Measurements from ENCODE around the gene HADHB.

DNA sequence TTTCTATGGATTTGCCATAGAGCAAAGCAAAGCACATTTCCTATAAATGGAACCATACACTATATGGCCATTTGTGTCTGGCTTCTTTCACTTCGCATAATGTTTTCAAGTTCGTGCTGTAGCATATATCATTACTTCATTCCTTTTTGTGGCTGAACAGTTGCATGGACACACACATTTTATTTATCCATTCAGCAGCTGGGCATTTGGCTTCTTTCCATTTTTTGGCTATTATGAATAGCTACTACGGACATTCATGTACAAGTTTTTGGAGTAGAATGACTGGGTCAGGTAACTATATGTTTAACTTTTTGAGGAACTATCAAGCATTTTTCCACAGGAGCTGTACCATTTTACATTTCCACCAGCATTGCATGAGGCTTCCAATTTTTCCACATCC is 90.5 kb downstream of the HADHB start:
- TF ChIP-seq, protein P1, sequence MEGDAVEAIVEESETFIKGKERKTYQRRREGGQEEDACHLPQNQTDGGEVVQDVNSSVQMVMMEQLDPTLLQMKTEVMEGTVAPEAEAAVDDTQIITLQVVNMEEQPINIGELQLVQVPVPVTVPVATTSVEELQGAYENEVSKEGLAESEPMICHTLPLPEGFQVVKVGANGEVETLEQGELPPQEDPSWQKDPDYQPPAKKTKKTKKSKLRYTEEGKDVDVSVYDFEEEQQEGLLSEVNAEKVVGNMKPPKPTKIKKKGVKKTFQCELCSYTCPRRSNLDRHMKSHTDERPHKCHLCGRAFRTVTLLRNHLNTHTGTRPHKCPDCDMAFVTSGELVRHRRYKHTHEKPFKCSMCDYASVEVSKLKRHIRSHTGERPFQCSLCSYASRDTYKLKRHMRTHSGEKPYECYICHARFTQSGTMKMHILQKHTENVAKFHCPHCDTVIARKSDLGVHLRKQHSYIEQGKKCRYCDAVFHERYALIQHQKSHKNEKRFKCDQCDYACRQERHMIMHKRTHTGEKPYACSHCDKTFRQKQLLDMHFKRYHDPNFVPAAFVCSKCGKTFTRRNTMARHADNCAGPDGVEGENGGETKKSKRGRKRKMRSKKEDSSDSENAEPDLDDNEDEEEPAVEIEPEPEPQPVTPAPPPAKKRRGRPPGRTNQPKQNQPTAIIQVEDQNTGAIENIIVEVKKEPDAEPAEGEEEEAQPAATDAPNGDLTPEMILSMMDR (conservative IDR thresholded peaks at IDR 0.05; ENCODE audit: low read depth, low read length), result no peak
- no peak for TF ChIP-seq EZH2 (IDR thresholded peaks at IDR 0.05; ENCODE audit: borderline replicate concordance, low read depth, low read length, poor library complexity, severe bottlenecking)
